NCI-H774 (cell line): ENCODE results near the gene TANC1.

Source experiments
- DNase-seq: peaks from one replicate; lab custom pipeline; 2025; lab: John Stamatoyannopoulos, UW

The TANC1 gene

GRCh38 chr2:159160954-159161353, 192.5 kb downstream of the TANC1 start:
- DNase-seq: no peak

- no peak for DNase-seq
Observed at GRCh38 chr2:159163930-159164329, 195.5 kb downstream of the TANC1 start.

GRCh38 chr2:159164457-159164911, 196.0 kb downstream of the TANC1 start:
- DNase-seq: no peak

GRCh38 chr2:159165048-159165447, 196.6 kb downstream of the TANC1 start:
- no peak for DNase-seq

- DNase-seq: no peak
Observed at GRCh38 chr2:159168707-159169106, 200.3 kb downstream of the TANC1 start.

GRCh38 chr2:159169187-159169586, 200.7 kb downstream of the TANC1 start:
- DNase-seq: no peak

GRCh38 chr2:159172403-159172802, 204.0 kb downstream of the TANC1 start:
- DNase-seq: no peak

GRCh38 chr2:159174759-159175158, 206.3 kb downstream of the TANC1 start:
- DNase-seq: no peak

- DNase-seq: no peak
Observed at GRCh38 chr2:159175182-159175581, 206.7 kb downstream of the TANC1 start.

GRCh38 chr2:159175927-159176326, 207.5 kb downstream of the TANC1 start:
- DNase-seq: no peak

- no peak for DNase-seq
Observed at GRCh38 chr2:159176555-159176954, 208.1 kb downstream of the TANC1 start.

- DNase-seq: no peak
Observed at GRCh38 chr2:159177357-159177756, 208.9 kb downstream of the TANC1 start.

GRCh38 chr2:159177957-159178356, 209.5 kb downstream of the TANC1 start:
- no peak for DNase-seq

- no peak for DNase-seq
Observed at GRCh38 chr2:159179096-159179495, 210.7 kb downstream of the TANC1 start.

- no peak for DNase-seq
Observed at GRCh38 chr2:159179696-159180095, 211.3 kb downstream of the TANC1 start.

- DNase-seq: no peak
Observed at GRCh38 chr2:159183346-159183745, 214.9 kb downstream of the TANC1 start.

GRCh38 chr2:159185401-159186130, 217.1 kb downstream of the TANC1 start:
- DNase-seq: no peak

- DNase-seq: no peak
Observed at GRCh38 chr2:159186462-159186861, 218.0 kb downstream of the TANC1 start.

- DNase-seq: no peak
Observed at GRCh38 chr2:159187106-159187505, 218.7 kb downstream of the TANC1 start.

GRCh38 chr2:159188449-159188848, 220.0 kb downstream of the TANC1 start:
- DNase-seq: no peak

GRCh38 chr2:159192371-159192918, 224.0 kb downstream of the TANC1 start:
- DNase-seq: no peak

GRCh38 chr2:159193791-159194190, 225.4 kb downstream of the TANC1 start:
- DNase-seq: no peak

- no peak for DNase-seq
Observed at GRCh38 chr2:159194241-159194640, 225.8 kb downstream of the TANC1 start.

- DNase-seq: no peak
Observed at GRCh38 chr2:159195697-159196096, 227.3 kb downstream of the TANC1 start.
